Measurements from ENCODE around the gene CD300H.
"Not testable (repeated sequence)": the region's sequence is repeated elsewhere in the genome, so short reads cannot be mapped to it uniquely, and the experiment has no call there.

Gene CD300H

GRCh38 chr17:74582633-74583032, 15.3 kb upstream of the CD300H start:
- Histone ChIP-seq H3K4me1 (ENCODE audit: control insufficient read depth in 1 of 2, insufficient read depth in 2 of 2, low read length in 2 of 2) (no peaks in the 10 kb centered on the region), H3K27ac (ENCODE audit: low read length) (no peak overlapping the region), H3K27me3 (ENCODE audit: low read depth, low read length) (no peaks in the 10 kb centered on the region)

GRCh38 chr17:74579900-74580299, 12.6 kb upstream of the CD300H start:
- H3K27ac ChIP-seq (ENCODE audit: low read length): no peak overlapping the region
- peaks cover 0 to 3% of the 10 kb centered on the region in 2 donors for H3K9me3 ChIP-seq (ENCODE audit: control insufficient read depth in 1 of 2, low read length in 2 of 2)
- no peaks in the 10 kb centered on the region for H3K36me3 ChIP-seq (ENCODE audit: control insufficient read depth in 1 of 2, insufficient read depth in 2 of 2, low read length in 2 of 2)
- no peak overlapping the region for H3K4me3 ChIP-seq (ENCODE audit: low read depth in 1 of 2, low read length in 2 of 2)
- H3K4me1 ChIP-seq (ENCODE audit: control insufficient read depth in 1 of 2, insufficient read depth in 2 of 2, low read length in 2 of 2): no peaks in the 10 kb centered on the region
- no peaks in the 10 kb centered on the region for H3K27me3 ChIP-seq (ENCODE audit: low read depth, low read length)

More at GRCh38 chr17:74582633-74583032, 15.3 kb upstream of the CD300H start:
- Histone ChIP-seq H3K9me3 (ENCODE audit: control insufficient read depth in 1 of 2, low read length in 2 of 2) (peaks cover 0 to 3% of the 10 kb centered on the region in 2 donors), H3K4me3 (ENCODE audit: low read depth in 1 of 2, low read length in 2 of 2) (no peak overlapping the region), H3K36me3 (ENCODE audit: control insufficient read depth in 1 of 2, insufficient read depth in 2 of 2, low read length in 2 of 2) (no peaks in the 10 kb centered on the region)

GRCh38 chr17:74578979-74579378, 11.7 kb upstream of the CD300H start:
- H3K4me1 ChIP-seq (ENCODE audit: control insufficient read depth in 1 of 2, insufficient read depth in 2 of 2, low read length in 2 of 2): no peaks in the 10 kb centered on the region
- H3K27ac ChIP-seq (ENCODE audit: low read length): no peak overlapping the region
- H3K9me3 ChIP-seq (ENCODE audit: control insufficient read depth in 1 of 2, low read length in 2 of 2): peaks cover 0 to 3% of the 10 kb centered on the region in 2 donors
- H3K27me3 ChIP-seq (ENCODE audit: low read depth, low read length): no peaks in the 10 kb centered on the region
- no peaks in the 10 kb centered on the region for H3K36me3 ChIP-seq (ENCODE audit: control insufficient read depth in 1 of 2, insufficient read depth in 2 of 2, low read length in 2 of 2)
- no peak overlapping the region for H3K4me3 ChIP-seq (ENCODE audit: low read depth in 1 of 2, low read length in 2 of 2)

GRCh38 chr17:74574489-74575142, 7.3 kb upstream of the CD300H start:
- H3K4me3 ChIP-seq (ENCODE audit: low read depth in 1 of 2, low read length in 2 of 2): no peak overlapping the region
- no peaks in the 10 kb centered on the region for H3K4me1 ChIP-seq (ENCODE audit: control insufficient read depth in 1 of 2, insufficient read depth in 2 of 2, low read length in 2 of 2)
- H3K27ac ChIP-seq (ENCODE audit: low read length): no peak overlapping the region
- H3K27me3 ChIP-seq (ENCODE audit: low read depth, low read length): no peaks in the 10 kb centered on the region
- no peaks in the 10 kb centered on the region for H3K36me3 ChIP-seq (ENCODE audit: control insufficient read depth in 1 of 2, insufficient read depth in 2 of 2, low read length in 2 of 2)
- no peaks in the 10 kb centered on the region for H3K9me3 ChIP-seq (ENCODE audit: control insufficient read depth in 1 of 2, low read length in 2 of 2)

GRCh38 chr17:74573635-74574034, 6.3 kb upstream of the CD300H start:
- H3K27me3 ChIP-seq (ENCODE audit: low read depth, low read length); H3K4me3 ChIP-seq (ENCODE audit: low read depth in 1 of 2, low read length in 2 of 2); H3K4me1 ChIP-seq (ENCODE audit: control insufficient read depth in 1 of 2, insufficient read depth in 2 of 2, low read length in 2 of 2); H3K9me3 ChIP-seq (ENCODE audit: control insufficient read depth in 1 of 2, low read length in 2 of 2); H3K27ac ChIP-seq (ENCODE audit: low read length); H3K36me3 ChIP-seq (ENCODE audit: control insufficient read depth in 1 of 2, insufficient read depth in 2 of 2, low read length in 2 of 2): not testable (repeated sequence)

- H3K4me3 ChIP-seq (ENCODE audit: low read depth in 1 of 2, low read length in 2 of 2): no peak overlapping the region
- H3K27ac ChIP-seq (ENCODE audit: low read length): no peak overlapping the region
- no peaks in the 10 kb centered on the region for H3K27me3 ChIP-seq (ENCODE audit: low read depth, low read length)
- H3K9me3 ChIP-seq (ENCODE audit: control insufficient read depth in 1 of 2, low read length in 2 of 2): no peaks in the 10 kb centered on the region
- no peaks in the 10 kb centered on the region for H3K4me1 ChIP-seq (ENCODE audit: control insufficient read depth in 1 of 2, insufficient read depth in 2 of 2, low read length in 2 of 2)
- no peaks in the 10 kb centered on the region for H3K36me3 ChIP-seq (ENCODE audit: control insufficient read depth in 1 of 2, insufficient read depth in 2 of 2, low read length in 2 of 2)
Measured at GRCh38 chr17:74573169-74573568, 5.9 kb upstream of the CD300H start.

DNA sequence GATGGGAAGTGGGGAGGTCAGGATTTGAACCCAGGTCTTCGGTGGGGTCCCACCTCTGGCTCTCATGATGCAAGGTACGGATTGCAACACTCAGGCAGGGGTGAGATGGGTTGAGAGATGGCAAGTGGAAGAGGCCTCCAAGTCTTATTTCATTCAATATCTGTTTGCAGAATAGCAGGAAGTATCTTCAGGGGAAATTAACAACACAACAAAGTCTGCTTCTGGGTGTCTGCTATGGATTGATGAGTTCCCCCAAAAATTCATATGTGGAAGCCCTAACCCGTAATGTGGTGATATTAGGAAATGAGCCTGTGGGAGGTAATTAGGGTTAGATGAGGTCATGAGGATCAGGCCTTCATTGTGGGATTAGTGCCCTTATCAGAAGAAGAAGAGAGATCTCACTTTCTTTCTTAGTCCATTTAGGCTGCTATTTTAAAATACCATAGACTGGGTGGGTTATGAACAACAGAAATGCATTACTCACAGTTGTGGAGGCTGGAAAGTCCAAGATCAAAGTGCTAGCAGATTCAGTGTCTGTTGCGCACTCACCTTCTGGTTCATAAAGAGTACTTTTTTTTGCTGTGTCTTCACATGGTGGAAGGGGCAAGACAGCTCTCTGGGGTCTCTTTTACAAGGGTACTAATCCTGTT, 4.4 kb upstream of the CD300H start:
- H3K4me1 ChIP-seq (ENCODE audit: control insufficient read depth in 1 of 2, insufficient read depth in 2 of 2, low read length in 2 of 2): no peaks in the 10 kb centered on the region
- H3K4me3 ChIP-seq (ENCODE audit: low read depth in 1 of 2, low read length in 2 of 2): no peak overlapping the region
- H3K9me3 ChIP-seq (ENCODE audit: control insufficient read depth in 1 of 2, low read length in 2 of 2): no peaks in the 10 kb centered on the region
- no peak overlapping the region for H3K27ac ChIP-seq (ENCODE audit: low read length)
- H3K36me3 ChIP-seq (ENCODE audit: control insufficient read depth in 1 of 2, insufficient read depth in 2 of 2, low read length in 2 of 2): no peaks in the 10 kb centered on the region
- no peaks in the 10 kb centered on the region for H3K27me3 ChIP-seq (ENCODE audit: low read depth, low read length)

DNA sequence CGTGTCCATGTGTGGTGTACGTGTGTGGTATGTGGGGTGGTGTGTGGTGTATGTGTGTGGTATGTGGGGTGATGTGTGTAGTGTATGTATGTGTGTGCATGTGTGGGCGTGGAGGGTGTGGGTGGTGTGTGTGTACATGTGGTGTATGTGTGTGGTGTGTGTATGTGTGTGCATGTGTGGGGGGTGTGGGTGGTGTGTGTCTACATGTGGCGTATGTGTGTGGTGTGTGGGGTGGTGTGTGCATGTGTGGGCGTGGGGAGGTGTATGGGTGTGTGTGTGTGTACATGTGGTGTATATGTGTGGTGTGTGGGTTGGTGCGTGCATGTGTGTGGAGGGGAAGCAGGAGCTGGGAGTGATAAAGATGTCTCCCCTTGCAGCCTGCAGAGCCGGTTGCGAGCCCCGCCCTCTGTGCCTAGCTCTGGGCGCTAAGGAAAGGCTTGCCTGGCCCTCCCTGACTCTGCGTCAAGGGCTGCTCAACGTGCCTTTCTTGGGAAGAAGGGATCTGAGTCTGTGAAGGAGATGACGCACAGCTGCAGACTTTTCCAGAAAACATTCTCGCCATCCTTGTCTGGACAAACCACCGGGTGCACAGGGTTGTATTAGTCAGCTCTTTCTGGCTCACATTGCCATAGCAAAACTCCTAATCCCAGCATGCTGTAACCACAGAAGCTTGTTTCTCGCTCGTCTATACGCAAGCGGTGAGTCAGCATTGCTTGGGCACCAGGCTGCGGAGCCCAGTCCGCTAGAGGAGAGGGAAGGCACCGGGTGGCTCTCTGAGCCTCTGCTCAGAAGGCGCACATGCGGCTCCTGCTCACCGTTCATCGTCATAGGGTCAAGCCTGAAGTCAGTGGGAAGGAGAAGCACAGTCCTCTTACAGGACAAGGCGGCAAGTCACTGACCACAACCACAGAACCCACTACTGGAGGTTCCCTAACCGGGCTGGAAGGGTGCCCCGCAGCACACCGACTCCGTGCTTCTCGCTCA, 2.0 kb upstream of the CD300H start:
- no peaks in the 10 kb centered on the region for H3K9me3 ChIP-seq (ENCODE audit: control insufficient read depth in 1 of 2, low read length in 2 of 2)
- H3K27me3 ChIP-seq (ENCODE audit: low read depth, low read length): no peaks in the 10 kb centered on the region
- H3K27ac ChIP-seq (ENCODE audit: low read length): no peak overlapping the region
- no peaks in the 10 kb centered on the region for H3K4me1 ChIP-seq (ENCODE audit: control insufficient read depth in 1 of 2, insufficient read depth in 2 of 2, low read length in 2 of 2)
- H3K36me3 ChIP-seq (ENCODE audit: control insufficient read depth in 1 of 2, insufficient read depth in 2 of 2, low read length in 2 of 2): no peaks in the 10 kb centered on the region
- H3K4me3 ChIP-seq (ENCODE audit: low read depth in 1 of 2, low read length in 2 of 2): no peak overlapping the region

DNA sequence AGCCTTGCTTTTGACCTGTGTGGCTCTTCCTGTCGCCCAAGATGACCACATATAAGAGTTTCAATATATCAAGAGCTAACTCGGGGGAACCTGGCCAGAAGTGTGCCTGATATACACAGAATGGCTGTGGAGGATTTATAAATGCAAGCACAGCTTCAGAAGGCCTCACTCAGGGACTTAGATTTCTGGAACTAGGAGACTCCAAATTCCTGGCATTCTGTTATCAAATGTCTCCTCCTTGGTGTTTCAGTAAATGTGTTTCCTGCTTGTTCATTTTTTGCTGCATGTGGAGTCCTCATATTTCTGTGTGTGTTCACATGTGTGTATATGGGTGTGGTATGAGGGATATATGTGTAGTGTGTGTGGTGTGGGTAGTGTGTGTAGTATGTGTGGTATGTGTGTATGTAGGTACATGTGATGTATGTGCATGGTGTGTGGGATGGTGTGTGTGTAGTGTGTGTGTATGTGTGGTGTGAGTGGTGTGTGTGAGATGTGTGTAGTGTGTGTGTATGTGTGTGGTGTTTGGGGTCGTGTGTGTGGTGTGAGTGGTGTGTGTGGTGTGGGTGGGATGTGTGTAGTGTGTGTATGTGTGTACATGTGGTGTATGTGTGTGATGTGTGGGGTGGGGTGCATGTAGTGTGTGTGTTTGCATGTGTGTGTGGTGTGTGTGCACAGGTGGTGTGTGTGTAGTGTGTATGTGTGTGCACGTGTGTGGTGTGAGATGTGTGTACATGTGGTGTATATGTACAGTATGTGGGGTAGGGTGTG, 981 bp upstream of the CD300H start:
- Histone ChIP-seq H3K27me3 (ENCODE audit: low read depth, low read length) (no peaks in the 10 kb centered on the region), H3K9me3 (ENCODE audit: control insufficient read depth in 1 of 2, low read length in 2 of 2) (no peaks in the 10 kb centered on the region), H3K36me3 (ENCODE audit: control insufficient read depth in 1 of 2, insufficient read depth in 2 of 2, low read length in 2 of 2) (no peaks in the 10 kb centered on the region), H3K27ac (ENCODE audit: low read length) (no peak overlapping the region), H3K4me1 (ENCODE audit: control insufficient read depth in 1 of 2, insufficient read depth in 2 of 2, low read length in 2 of 2) (no peaks in the 10 kb centered on the region), H3K4me3 (ENCODE audit: low read depth in 1 of 2, low read length in 2 of 2) (no peak overlapping the region)

DNA sequence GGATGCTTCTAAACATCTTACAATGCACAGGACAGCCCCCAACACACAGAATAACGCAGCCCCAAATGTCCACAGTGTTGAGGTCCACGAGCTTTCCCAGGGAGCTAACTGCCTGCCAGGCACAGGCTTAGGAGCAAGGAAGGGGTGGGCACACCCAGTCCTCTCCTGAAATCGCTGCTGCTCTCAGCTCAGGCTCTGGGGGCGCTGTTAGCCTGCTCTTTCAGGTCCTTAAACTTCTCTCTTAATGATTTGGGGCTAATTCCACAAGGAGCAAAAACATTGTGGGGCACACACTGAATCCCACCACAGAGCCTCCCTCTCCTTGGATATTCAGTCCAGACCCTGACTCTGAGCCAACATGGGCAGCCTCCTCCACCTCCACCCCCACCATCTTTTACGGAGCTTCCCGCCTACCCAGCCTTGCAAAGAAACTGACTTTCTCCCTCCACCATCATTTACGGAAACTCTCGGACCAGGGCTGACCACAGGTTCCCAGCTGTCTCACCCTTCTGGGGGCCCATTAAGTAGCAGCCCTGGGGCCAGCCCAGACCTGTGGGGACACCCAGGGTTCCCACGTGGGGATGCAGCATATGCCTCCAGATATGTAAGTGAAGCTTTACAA, 1.1 kb downstream of the CD300H start:
- Histone ChIP-seq H3K27me3 (ENCODE audit: low read depth, low read length) (no peaks in the 10 kb centered on the region), H3K4me3 (ENCODE audit: low read depth in 1 of 2, low read length in 2 of 2) (no peak overlapping the region)

More for the DNA sequence above, 1.1 kb downstream of the CD300H start:
- Histone ChIP-seq H3K27ac (ENCODE audit: low read length) (no peak overlapping the region), H3K4me1 (ENCODE audit: control insufficient read depth in 1 of 2, insufficient read depth in 2 of 2, low read length in 2 of 2) (no peaks in the 10 kb centered on the region), H3K9me3 (ENCODE audit: control insufficient read depth in 1 of 2, low read length in 2 of 2) (no peaks in the 10 kb centered on the region), H3K36me3 (ENCODE audit: control insufficient read depth in 1 of 2, insufficient read depth in 2 of 2, low read length in 2 of 2) (no peaks in the 10 kb centered on the region)
